Mammary epithelial cell (primary cell): ENCODE measurements around the gene EXOC4.

Experiments used
- CTCF ChIP-seq, 2 donors: IDR thresholded peaks in 1 of 2; conservative IDR thresholded peaks in 1 of 2; 2 replicates each; pipeline ENCODE4 v1.5.1; 2011 to 2012; ENCODE audit warnings: inconsistent platforms in 2 of 2, low read length in 2 of 2, mild to moderate bottlenecking in 2 of 2, control low read depth in 1 of 2, low read depth in 1 of 2; ENCODE audit not compliant: insufficient read depth in 1 of 2; ENCODE audit errors: extremely low read depth in 1 of 2
- EZH2 ChIP-seq: IDR thresholded peaks from 2 replicates; pipeline ENCODE4 v1.6.1; 2012; ENCODE audit warnings: low read length, inconsistent platforms, borderline replicate concordance

- TF ChIP-seq CTCF (conservative IDR thresholded peaks at IDR 0.05 in 1 of 2, IDR thresholded peaks at IDR 0.05 in 1 of 2; ENCODE audit: extremely low read depth in 1 of 2, insufficient read depth in 1 of 2, low read depth in 1 of 2, low read length in 2 of 2) (no peak), EZH2 (no peak)
Observed at GRCh38 chr7:133419041-133419440, 166.2 kb downstream of the EXOC4 start.
